ENCODE measurements around the gene HS2ST1. TPM values are rescaled to one million over a fixed set of nuclear protein-coding genes. Genes with fewer than 3 reads are reported as not detected.
"Not testable (repeated sequence)": the region's sequence is repeated elsewhere in the genome, so short reads cannot be mapped to it uniquely, and the experiment has no call there.

HS2ST1 gene
- total RNA-seq, 4 donors from 2014 or later: 11.7 to 25.3 (median 16.9) TPM

- DNase-seq (ENCODE audit: low spot score) (no peak), ATAC-seq (ENCODE audit: low FRiP score) (no peak)
- no peak for TF ChIP-seq CTCF (IDR thresholded peaks at IDR 0.05)
Observed at GRCh38 chr1:87056974-87057373, 142.5 kb downstream of the HS2ST1 start.

- DNase-seq (ENCODE audit: low spot score) (no peak), ATAC-seq (ENCODE audit: low FRiP score) (peak; percentile 74)
- no peak for TF ChIP-seq CTCF (IDR thresholded peaks at IDR 0.05)
Observed at GRCh38 chr1:87058343-87058649, 143.9 kb downstream of the HS2ST1 start.

- ATAC-seq (ENCODE audit: low FRiP score) (no peak), DNase-seq (ENCODE audit: low spot score) (no peak)
- TF ChIP-seq CTCF (IDR thresholded peaks at IDR 0.05): no peak
Observed at GRCh38 chr1:87061742-87062156, 147.3 kb downstream of the HS2ST1 start.

GRCh38 chr1:87062687-87063086, 148.3 kb downstream of the HS2ST1 start:
- ATAC-seq (ENCODE audit: low FRiP score) (no peak), DNase-seq (ENCODE audit: low spot score) (no peak)
- TF ChIP-seq CTCF (IDR thresholded peaks at IDR 0.05): no peak

GRCh38 chr1:87064309-87064708, 149.9 kb downstream of the HS2ST1 start:
- no peak for TF ChIP-seq CTCF (IDR thresholded peaks at IDR 0.05)
- ATAC-seq (ENCODE audit: low FRiP score) (no peak), DNase-seq (ENCODE audit: low spot score) (no peak)

GRCh38 chr1:87064986-87065385, 150.6 kb downstream of the HS2ST1 start:
- DNase-seq (ENCODE audit: low spot score) (no peak), ATAC-seq (ENCODE audit: low FRiP score) (no peak)
- no peak for TF ChIP-seq CTCF (IDR thresholded peaks at IDR 0.05)

GRCh38 chr1:87066708-87067107, 152.3 kb downstream of the HS2ST1 start:
- ATAC-seq (ENCODE audit: low FRiP score); DNase-seq (ENCODE audit: low spot score): not testable (repeated sequence)

- TF ChIP-seq CTCF (IDR thresholded peaks at IDR 0.05): no peak
- no peak for ATAC-seq (ENCODE audit: low FRiP score)
- DNase-seq (ENCODE audit: low spot score): no peak
Observed at GRCh38 chr1:87072411-87072810, 158.0 kb downstream of the HS2ST1 start.
